MCF 10A (cell line): ENCODE results near the gene UBE2Z. TPM values are rescaled to one million over a fixed set of nuclear protein-coding genes. Genes with fewer than 3 reads are reported as not detected.

Experiments
- BruUV-seq: library from RNA; stranded (reverse); fragments of 400-500 nt; replicated peaks from 2 replicates; lab custom pipeline; 2021; lab: Mats Ljungman, UMichigan
- CTCF ChIA-PET: fragments of 300-600 bp; sonication (Branson Sonifier 250); formaldehyde crosslinking; extraction: SDS; loops from one replicate; lab custom pipeline; 2021; ENCODE audit warnings: antibody characterized with exemption, inconsistent platforms; lab: Yijun Ruan, JAX
- POLR2A ChIA-PET: fragments of 300-600, 350-650 bp; sonication (Branson Sonifier 250); formaldehyde crosslinking; extraction: SDS; loops from one replicate; lab custom pipeline; 2020; ENCODE audit warnings: antibody characterized with exemption, inconsistent platforms; lab: Yijun Ruan, JAX
- DNase-seq: peaks from one replicate; pipeline ENCODE4 v3.0.0-alpha.2; 2018; ENCODE audit not compliant: unreplicated experiment
- H3K27ac Mint-ChIP-seq: one replicate; pipeline ENCODE4 v1.8.0; 2022; ENCODE audit warnings: mild to moderate bottlenecking, low read depth, mixed read lengths; ENCODE audit not compliant: unreplicated experiment
- H3K27me3 Mint-ChIP-seq: one replicate; pipeline ENCODE4 v1.8.0; 2022; ENCODE audit warnings: mixed read lengths; ENCODE audit not compliant: insufficient read depth, unreplicated experiment
- H3K36me3 Mint-ChIP-seq: one replicate; pipeline ENCODE4 v1.8.0; 2022; ENCODE audit warnings: mild to moderate bottlenecking, moderate library complexity, mixed read lengths; ENCODE audit not compliant: insufficient read depth, unreplicated experiment
- H3K4me1 Mint-ChIP-seq: one replicate; pipeline ENCODE4 v1.8.0; 2022; ENCODE audit warnings: mixed read lengths; ENCODE audit not compliant: insufficient read depth, unreplicated experiment
- H3K4me3 Mint-ChIP-seq: one replicate; pipeline ENCODE4 v1.8.0; 2022; ENCODE audit warnings: mild to moderate bottlenecking, moderate library complexity, mixed read lengths; ENCODE audit not compliant: unreplicated experiment
- H3K9me3 Mint-ChIP-seq: one replicate; pipeline ENCODE4 v1.8.0; 2022; ENCODE audit warnings: mixed read lengths; ENCODE audit not compliant: unreplicated experiment
- CTCF ChIP-seq: fragments of 200-600 bp; IDR thresholded peaks from one replicate; pipeline ENCODE4 v1.8.0; 2022; ENCODE audit warnings: antibody characterized with exemption, mild to moderate bottlenecking; ENCODE audit not compliant: unreplicated experiment
- intact Hi-C: fragments of 100-400 bp; cut with micrococcal nuclease; formaldehyde crosslinking; loops from 2 replicates; pipeline ENCODE4 v1.14.1; 2022
- total RNA-seq: library from RNA; stranded (reverse); gene quantifications from 2 replicates; pipeline ENCODE4 v1.2.3, GENCODE V29; 2022

Gene UBE2Z
- total RNA-seq, 1 experiment from 2014 or later, result 106 TPM

GRCh38 chr17:48954300-48954755 is 46.1 kb downstream of the UBE2Z start:
- H3K9me3 Mint-ChIP-seq, result no peaks in the 10 kb centered on the region
- H3K4me3 Mint-ChIP-seq, result no peak overlapping the region
- ChIA-PET POLR2A (interaction anchor here (0.8 to 1.5 kb wide), 2 partner anchors 9 kb away, joined by 3 to 8 read pairs; partner anchors contain the start of gene SNF8), CTCF (interaction anchor here (0.6 to 0.8 kb wide), 2 partner anchors 52 to 57 kb away, joined by 3 read pairs; no protein-coding TSS in a partner anchor)
- intact Hi-C loops, result loop anchor here (1.0 kb wide), 1 partner anchor 78 kb away; no protein-coding TSS in a partner anchor
- H3K36me3 Mint-ChIP-seq, result no peaks in the 10 kb centered on the region
- DNase-seq, result peak; percentile 64
- no peak overlapping the region for H3K27ac Mint-ChIP-seq
- peak; percentile 40 for TF ChIP-seq CTCF
- BruUV-seq, result no TSS peak
- H3K4me1 Mint-ChIP-seq, result no peaks in the 10 kb centered on the region
- no peaks in the 10 kb centered on the region for H3K27me3 Mint-ChIP-seq

GRCh38 chr17:48960834-48961515 is 52.8 kb downstream of the UBE2Z start:
- Mint-ChIP-seq H3K27ac (no peak overlapping the region), H3K36me3 (no peaks in the 10 kb centered on the region)
- intact Hi-C loops, result no loop called here

GRCh38 chr17:48961516-48962233 is 53.5 kb downstream of the UBE2Z start:
- no peak overlapping the region for H3K27ac Mint-ChIP-seq
- intact Hi-C loops, result no loop called here
- no peaks in the 10 kb centered on the region for H3K36me3 Mint-ChIP-seq
- peaks cover 7% of the 10 kb centered on the region for H3K4me1 Mint-ChIP-seq
- BruUV-seq, result no TSS peak
- H3K27me3 Mint-ChIP-seq, result no peaks in the 10 kb centered on the region
- H3K9me3 Mint-ChIP-seq, result no peaks in the 10 kb centered on the region
- no peak for TF ChIP-seq CTCF
- ChIA-PET CTCF (interaction anchor here (0.6 kb wide), 1 partner anchor 325 kb away, joined by 3 read pairs; no protein-coding TSS in a partner anchor), POLR2A (interaction anchor here (0.7 to 1.6 kb wide), 3 partner anchors 10 to 74 kb away, joined by 3 to 6 read pairs (median 3); no protein-coding TSS in a partner anchor)
- H3K4me3 Mint-ChIP-seq, result no peak overlapping the region
- peak; percentile 57 for DNase-seq

More at GRCh38 chr17:48960834-48961515, 52.8 kb downstream of the UBE2Z start:
- Mint-ChIP-seq H3K4me1 (peaks cover 7% of the 10 kb centered on the region), H3K4me3 (no peak overlapping the region), H3K9me3 (no peaks in the 10 kb centered on the region), H3K27me3 (no peaks in the 10 kb centered on the region)
- POLR2A ChIA-PET, result interaction anchor here (0.7 to 1.6 kb wide), 3 partner anchors 9 to 17 kb away, joined by 3 to 6 read pairs (median 3); no protein-coding TSS in a partner anchor
- no TSS peak for BruUV-seq
- DNase-seq, result no peak
- TF ChIP-seq CTCF, result no peak
- CTCF ChIA-PET, result interaction anchor here (0.5 to 0.7 kb wide), 2 partner anchors 274 to 453 kb away, joined by 3 to 4 read pairs; no protein-coding TSS in a partner anchor
